Measurements from ENCODE around the gene C2orf80. TPM values are rescaled to one million over a fixed set of nuclear protein-coding genes. Genes with fewer than 3 reads are reported as not detected.

Gene C2orf80
- total and polyA plus RNA-seq, 2 donors (not counting 1 experiment from before 2014, with no cell fraction given), result not detected

DNA sequence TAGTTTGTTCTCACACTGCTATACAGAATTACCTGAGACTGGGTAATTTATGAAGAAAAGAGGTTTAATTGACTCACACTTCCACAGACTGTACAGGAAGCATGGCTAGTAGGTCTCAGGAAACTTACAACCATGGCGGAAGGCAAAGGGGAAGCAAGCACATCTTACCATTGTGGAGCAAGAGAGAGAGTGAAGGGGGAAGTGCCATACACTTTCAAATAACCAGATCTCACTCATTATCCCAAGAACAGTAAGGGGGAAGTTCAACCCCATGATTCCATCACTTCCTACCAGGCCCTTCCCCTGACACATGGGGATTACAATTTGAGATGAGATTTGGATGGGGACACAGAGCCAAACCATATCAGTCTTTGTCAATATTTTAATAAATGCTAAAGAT is 38.9 kb downstream of the C2orf80 start:
- Histone ChIP-seq H2AFZ (ENCODE audit: low read length) (no peak overlapping the region), H3K4me3 (replicated peaks in 1 of 4; ENCODE audit: control extremely low read depth in 1 of 4, insufficient read depth in 1 of 4, low read depth in 3 of 4, low read length in 4 of 4) (no peak overlapping the region), H3K4me2 (ENCODE audit: extremely low read depth, insufficient read depth, low read length) (no peak overlapping the region), H3K36me3 (ENCODE audit: control insufficient read depth, insufficient read depth, low read length) (no peaks in the 10 kb centered on the region), H3K9me3 (ENCODE audit: control insufficient read depth, insufficient read depth, low read depth, low read length) (no peaks in the 10 kb centered on the region), H3K27ac (ENCODE audit: insufficient read depth, low read length) (no peak overlapping the region), H3K27me3 (ENCODE audit: control insufficient read depth, insufficient read depth, low read length) (no peaks in the 10 kb centered on the region), H4K20me1 (ENCODE audit: control insufficient read depth, extremely low read depth, insufficient read depth, low read length) (no peaks in the 10 kb centered on the region), H3K4me1 (ENCODE audit: control insufficient read depth, extremely low read depth, insufficient read depth, low read length) (no peaks in the 10 kb centered on the region), H3K9ac (ENCODE audit: insufficient read depth, low read length) (no peak overlapping the region), H3K79me2 (ENCODE audit: control insufficient read depth, insufficient read depth, low read length) (no peaks in the 10 kb centered on the region)
- no peak for DNase-seq (ENCODE audit: low read depth in 2 of 2)
- TF ChIP-seq, protein P1, sequence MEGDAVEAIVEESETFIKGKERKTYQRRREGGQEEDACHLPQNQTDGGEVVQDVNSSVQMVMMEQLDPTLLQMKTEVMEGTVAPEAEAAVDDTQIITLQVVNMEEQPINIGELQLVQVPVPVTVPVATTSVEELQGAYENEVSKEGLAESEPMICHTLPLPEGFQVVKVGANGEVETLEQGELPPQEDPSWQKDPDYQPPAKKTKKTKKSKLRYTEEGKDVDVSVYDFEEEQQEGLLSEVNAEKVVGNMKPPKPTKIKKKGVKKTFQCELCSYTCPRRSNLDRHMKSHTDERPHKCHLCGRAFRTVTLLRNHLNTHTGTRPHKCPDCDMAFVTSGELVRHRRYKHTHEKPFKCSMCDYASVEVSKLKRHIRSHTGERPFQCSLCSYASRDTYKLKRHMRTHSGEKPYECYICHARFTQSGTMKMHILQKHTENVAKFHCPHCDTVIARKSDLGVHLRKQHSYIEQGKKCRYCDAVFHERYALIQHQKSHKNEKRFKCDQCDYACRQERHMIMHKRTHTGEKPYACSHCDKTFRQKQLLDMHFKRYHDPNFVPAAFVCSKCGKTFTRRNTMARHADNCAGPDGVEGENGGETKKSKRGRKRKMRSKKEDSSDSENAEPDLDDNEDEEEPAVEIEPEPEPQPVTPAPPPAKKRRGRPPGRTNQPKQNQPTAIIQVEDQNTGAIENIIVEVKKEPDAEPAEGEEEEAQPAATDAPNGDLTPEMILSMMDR (conservative IDR thresholded peaks at IDR 0.05 in 1 of 2, IDR thresholded peaks at IDR 0.05 in 1 of 2; ENCODE audit: low read depth in 1 of 2, low read length in 2 of 2), result no peak
- no peak for TF ChIP-seq EZH2 (IDR thresholded peaks at IDR 0.05; ENCODE audit: low read length, missing control alignments)

DNA sequence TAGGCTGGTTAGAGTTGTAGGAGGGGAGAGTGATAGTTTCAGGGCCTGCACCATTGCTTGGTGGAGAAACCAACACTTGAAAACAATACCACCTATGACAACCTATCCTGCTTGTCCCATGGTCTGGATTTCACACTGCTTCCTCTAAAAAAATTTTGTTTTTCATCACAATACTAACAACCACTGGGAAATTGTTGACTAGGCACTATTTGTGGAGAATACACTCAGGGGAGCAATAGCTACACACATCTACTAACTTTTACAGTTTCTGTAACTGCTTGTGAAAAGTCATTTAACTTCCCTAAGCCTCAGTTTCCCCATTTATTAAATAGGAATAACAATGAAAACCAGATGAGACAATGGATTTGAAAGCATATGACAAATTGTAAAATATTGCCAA is 39.7 kb downstream of the C2orf80 start:
- no peak overlapping the region for H3K9ac ChIP-seq (ENCODE audit: insufficient read depth, low read length)
- no peaks in the 10 kb centered on the region for H3K27me3 ChIP-seq (ENCODE audit: control insufficient read depth, insufficient read depth, low read length)
- no peak overlapping the region for H2AFZ ChIP-seq (ENCODE audit: low read length)
- no peak overlapping the region for H3K4me2 ChIP-seq (ENCODE audit: extremely low read depth, insufficient read depth, low read length)
- H3K79me2 ChIP-seq (ENCODE audit: control insufficient read depth, insufficient read depth, low read length), result no peaks in the 10 kb centered on the region
- H3K4me3 ChIP-seq (replicated peaks in 1 of 4; ENCODE audit: control extremely low read depth in 1 of 4, insufficient read depth in 1 of 4, low read depth in 3 of 4, low read length in 4 of 4), result no peak overlapping the region
- no peaks in the 10 kb centered on the region for H3K36me3 ChIP-seq (ENCODE audit: control insufficient read depth, insufficient read depth, low read length)
- no peak for TF ChIP-seq EZH2 (IDR thresholded peaks at IDR 0.05; ENCODE audit: low read length, missing control alignments)
- TF ChIP-seq, protein P1 (conservative IDR thresholded peaks at IDR 0.05 in 1 of 2, IDR thresholded peaks at IDR 0.05 in 1 of 2; ENCODE audit: low read depth in 1 of 2, low read length in 2 of 2), result no peak
- H3K27ac ChIP-seq (ENCODE audit: insufficient read depth, low read length), result no peak overlapping the region
- no peak for DNase-seq (ENCODE audit: low read depth in 2 of 2)
- no peaks in the 10 kb centered on the region for H3K9me3 ChIP-seq (ENCODE audit: control insufficient read depth, insufficient read depth, low read depth, low read length)
- no peaks in the 10 kb centered on the region for H3K4me1 ChIP-seq (ENCODE audit: control insufficient read depth, extremely low read depth, insufficient read depth, low read length)
- no peaks in the 10 kb centered on the region for H4K20me1 ChIP-seq (ENCODE audit: control insufficient read depth, extremely low read depth, insufficient read depth, low read length)

DNA sequence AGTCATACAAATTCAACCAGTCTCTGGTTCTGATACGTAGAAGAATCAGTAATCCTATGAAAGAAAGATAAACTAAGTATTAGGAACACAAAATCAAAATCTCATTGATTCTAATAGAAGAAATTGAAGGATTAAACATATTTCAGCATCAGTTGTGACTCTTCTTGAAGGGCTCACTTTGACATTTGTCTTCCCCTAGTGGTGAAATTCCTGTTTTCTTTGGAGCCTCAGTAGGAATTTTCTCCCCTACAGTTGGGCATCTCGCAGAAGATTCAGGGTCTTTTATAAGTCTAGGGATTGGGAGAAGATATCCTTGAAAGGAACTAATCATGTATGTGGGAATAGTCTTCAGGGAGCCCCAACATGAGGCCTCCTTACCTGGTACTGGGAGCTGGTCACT is 41.0 kb downstream of the C2orf80 start:
- Histone ChIP-seq H3K4me2 (ENCODE audit: extremely low read depth, insufficient read depth, low read length) (no peak overlapping the region), H2AFZ (ENCODE audit: low read length) (no peak overlapping the region), H3K9ac (ENCODE audit: insufficient read depth, low read length) (no peak overlapping the region), H3K4me1 (ENCODE audit: control insufficient read depth, extremely low read depth, insufficient read depth, low read length) (no peaks in the 10 kb centered on the region), H3K79me2 (ENCODE audit: control insufficient read depth, insufficient read depth, low read length) (no peaks in the 10 kb centered on the region), H3K36me3 (ENCODE audit: control insufficient read depth, insufficient read depth, low read length) (no peaks in the 10 kb centered on the region), H3K4me3 (replicated peaks in 1 of 4; ENCODE audit: control extremely low read depth in 1 of 4, insufficient read depth in 1 of 4, low read depth in 3 of 4, low read length in 4 of 4) (no peak overlapping the region), H4K20me1 (ENCODE audit: control insufficient read depth, extremely low read depth, insufficient read depth, low read length) (no peaks in the 10 kb centered on the region), H3K9me3 (ENCODE audit: control insufficient read depth, insufficient read depth, low read depth, low read length) (no peaks in the 10 kb centered on the region), H3K27me3 (ENCODE audit: control insufficient read depth, insufficient read depth, low read length) (no peaks in the 10 kb centered on the region), H3K27ac (ENCODE audit: insufficient read depth, low read length) (no peak overlapping the region)
- TF ChIP-seq EZH2 (IDR thresholded peaks at IDR 0.05; ENCODE audit: low read length, missing control alignments), result no peak
- TF ChIP-seq, protein P1 (conservative IDR thresholded peaks at IDR 0.05 in 1 of 2, IDR thresholded peaks at IDR 0.05 in 1 of 2; ENCODE audit: low read depth in 1 of 2, low read length in 2 of 2), result no peak
- DNase-seq (ENCODE audit: low read depth in 2 of 2), result no peak
